T-helper 22 cell (primary cell): ENCODE results near the gene HERC3.

Experiments
- DNase-seq: peaks from one replicate; pipeline ENCODE4 v3.0.0-alpha.2; 2020; ENCODE audit warnings: low read depth

The HERC3 gene

GRCh38 chr4:88591787-88592599, at the start of gene HERC3:
HERC3 (plus strand) TSS chr4:88592480; CDS start chr4:88605824, 13,344 bp downstream.
- DNase-seq, result peak; percentile 81

DNA sequence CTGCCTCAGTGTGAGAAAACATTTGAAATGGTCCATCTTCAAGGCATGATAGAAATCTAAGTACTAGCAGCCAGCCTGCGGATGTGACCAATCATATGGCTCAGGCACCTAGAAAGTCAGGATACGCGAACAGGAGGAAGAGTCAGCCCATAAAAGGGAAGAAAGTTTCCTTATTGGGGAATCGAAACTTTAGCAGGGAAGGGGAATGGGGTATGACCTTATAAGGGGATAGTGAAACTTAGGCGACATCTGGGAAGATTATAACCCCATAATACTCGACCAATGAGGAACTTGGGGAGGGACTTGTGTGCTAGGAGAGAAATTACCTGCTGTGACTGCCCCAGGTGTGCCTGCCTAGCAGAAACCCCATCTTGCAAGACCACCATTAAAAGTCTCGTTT, 42.5 kb upstream of the HERC3 start:
- no peak for DNase-seq

DNA sequence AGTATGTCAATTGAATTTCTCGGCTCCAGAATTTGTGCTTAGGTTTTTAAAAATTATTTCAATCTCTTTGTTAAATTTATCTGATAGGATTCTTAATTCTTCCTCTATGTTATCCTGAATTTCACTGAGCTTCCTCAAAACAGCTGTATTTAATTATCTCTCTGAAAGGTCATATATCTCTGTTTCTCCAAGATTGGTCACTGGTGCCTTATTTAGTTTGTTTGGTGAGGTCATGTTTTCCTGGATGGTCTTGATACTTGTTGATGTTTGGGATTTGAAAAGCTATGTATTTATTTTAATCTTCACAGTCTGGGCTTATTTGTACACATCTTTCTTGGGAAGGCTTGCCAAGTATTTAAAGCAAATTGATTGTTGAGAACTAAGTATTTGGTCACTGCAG, 24.7 kb upstream of the HERC3 start:
- no peak for DNase-seq

DNA sequence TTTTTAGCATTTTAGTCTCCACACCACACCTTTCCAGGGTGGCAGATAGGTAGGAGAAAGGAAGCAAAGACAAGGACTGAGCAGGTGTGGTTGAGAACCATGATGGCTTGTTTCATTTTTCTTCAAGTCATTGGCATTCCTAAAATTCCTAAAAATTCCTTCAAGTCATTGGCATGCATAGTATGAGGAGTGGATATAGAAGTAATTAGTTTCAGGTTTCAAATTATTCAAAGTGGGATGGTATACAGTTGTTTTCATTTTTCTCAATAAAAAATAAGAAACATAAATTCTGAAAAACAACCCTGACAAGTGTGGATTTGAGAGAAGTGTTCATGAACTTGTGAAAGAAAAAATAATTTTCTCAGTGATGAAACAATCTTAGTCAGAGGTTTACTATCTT, 22.3 kb upstream of the HERC3 start:
- DNase-seq, result no peak

DNA sequence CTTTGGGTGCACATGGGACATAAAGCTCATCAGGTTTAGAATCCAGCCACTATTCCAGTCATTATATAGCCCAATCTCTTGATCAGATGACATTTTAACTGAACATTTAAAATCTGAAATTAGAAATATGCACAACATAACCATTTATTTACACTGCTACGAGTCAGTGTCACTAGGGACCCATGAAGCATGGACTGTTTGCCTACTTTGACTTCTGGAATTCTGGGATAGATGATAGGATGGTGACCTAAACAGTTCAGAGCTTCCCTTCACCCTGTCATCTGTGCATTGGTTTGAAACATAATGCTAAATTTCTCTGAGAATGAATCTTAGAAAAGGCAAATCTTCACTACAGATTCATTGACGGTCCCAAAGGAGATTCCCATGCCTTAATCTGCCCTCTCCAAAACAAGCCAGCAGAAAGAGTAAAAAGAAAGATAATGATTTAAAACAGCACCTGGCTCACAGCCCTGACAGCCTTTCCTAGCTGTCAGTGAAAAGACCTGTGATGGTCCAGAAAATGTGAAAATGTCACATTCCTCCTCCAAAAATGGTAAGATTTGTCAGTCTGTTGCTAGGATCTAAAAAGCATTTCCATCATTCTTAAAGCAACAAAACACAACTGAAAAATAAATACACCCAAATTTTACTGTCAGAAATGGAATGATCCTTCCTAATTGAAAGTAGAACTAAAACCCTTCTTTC, 18.9 kb upstream of the HERC3 start:
- no peak for DNase-seq

DNA sequence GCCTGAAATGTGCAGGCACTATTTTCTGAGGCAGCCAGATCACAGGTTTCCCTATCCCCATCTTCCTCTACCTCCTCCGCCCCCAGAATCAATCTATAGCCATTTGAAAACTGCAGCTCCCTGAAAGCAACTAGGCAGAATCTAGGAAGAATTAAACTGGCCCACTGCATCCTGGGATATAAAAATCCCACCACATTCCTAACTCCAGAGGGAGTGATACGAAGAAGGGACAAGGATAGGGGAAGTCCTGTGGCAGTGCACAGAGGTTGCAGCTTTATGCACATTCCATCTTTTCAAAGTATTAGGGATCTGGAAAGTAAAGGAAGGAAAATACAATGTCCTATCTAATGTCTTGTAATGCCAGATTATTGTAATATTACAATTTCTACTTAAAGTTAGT, 18.3 kb upstream of the HERC3 start:
- DNase-seq, result no peak

DNA sequence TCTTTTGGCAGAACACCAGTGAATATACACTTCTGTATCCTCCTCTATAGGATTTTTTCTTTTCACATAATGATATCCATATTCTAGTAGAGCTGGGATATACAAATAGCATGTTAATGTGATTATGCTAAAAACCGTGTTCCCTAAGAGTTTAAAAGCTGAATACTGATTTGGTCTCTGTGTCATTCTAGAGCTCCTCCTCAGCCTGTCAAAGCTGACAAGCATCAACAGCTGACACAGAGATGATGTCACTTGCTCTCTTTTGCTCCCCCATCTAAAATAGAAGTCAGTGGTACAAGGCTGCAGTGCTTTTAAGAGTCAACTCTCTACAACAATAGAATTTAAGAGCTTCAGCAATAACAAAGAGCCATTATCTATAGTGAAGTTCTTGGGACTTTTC, 17.1 kb upstream of the HERC3 start:
- no peak for DNase-seq

GRCh38 chr4:88582493-88582892, 9.8 kb upstream of the HERC3 start:
- DNase-seq, result no peak

DNA sequence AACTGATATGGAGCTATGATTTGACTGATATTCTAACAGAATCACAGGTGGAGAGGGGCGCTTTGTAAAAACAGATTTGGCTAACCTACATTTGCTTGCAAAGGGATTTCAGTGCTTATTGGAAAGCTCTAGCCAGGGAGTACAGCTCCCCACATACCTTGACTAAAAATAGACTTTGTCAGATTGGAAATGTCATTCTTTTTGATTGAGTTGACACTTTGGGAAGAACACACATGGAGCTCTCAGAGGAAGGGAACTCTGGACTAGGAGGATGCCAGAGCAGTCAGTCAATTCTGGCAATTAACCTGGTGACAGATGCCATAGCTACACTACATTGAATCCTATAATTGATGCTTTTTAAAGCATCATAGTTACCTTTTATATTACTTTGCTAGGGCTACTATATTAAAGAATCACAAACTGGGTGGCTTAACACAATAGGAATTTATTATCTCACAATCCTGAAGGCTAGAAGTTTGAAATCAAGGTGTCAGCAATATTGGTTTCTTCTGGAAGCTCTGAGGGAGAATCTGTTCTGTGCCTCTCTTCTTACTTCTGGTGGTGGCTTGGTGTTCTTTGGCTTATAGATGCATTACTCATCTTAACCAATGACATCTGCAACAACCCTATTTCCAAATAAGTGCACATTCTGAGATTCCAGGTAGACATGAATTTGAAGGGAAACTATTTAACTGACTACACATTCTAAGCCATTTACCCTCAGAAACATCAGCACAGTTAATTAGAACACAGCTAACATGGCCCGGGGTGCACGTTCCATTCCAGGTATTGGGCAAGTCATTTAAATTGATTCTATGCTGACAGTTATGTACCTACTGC, 8.4 kb upstream of the HERC3 start:
- no peak for DNase-seq

DNA sequence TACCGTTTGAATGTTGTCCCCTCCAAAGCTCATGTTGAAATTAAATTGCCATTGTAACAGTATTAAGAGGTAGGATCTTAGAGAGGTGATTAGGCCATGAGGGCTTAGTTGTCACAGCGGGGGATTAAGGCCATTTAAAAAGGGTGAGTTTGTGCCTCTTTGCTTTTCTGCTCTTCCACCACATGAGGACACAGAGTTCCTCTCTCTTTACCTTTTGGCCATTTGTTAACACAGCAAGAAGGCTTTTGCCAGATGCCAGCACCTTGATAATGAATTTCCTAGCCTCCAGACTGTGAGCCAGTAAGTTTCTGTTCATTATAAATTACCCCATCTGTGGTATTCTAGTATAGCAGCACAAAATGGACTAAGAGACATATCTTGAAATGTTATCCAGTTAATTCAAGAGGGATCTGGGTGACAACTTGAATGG, 7.8 kb upstream of the HERC3 start:
- DNase-seq, result no peak

GRCh38 chr4:88585917-88586316, 6.4 kb upstream of the HERC3 start:
- no peak for DNase-seq

- DNase-seq, result no peak
Observed at GRCh38 chr4:88587306-88587705, 5.0 kb upstream of the HERC3 start.

GRCh38 chr4:88592600-88593448, 544 bp downstream of the HERC3 start:
- peak; percentile 78 for DNase-seq

DNA sequence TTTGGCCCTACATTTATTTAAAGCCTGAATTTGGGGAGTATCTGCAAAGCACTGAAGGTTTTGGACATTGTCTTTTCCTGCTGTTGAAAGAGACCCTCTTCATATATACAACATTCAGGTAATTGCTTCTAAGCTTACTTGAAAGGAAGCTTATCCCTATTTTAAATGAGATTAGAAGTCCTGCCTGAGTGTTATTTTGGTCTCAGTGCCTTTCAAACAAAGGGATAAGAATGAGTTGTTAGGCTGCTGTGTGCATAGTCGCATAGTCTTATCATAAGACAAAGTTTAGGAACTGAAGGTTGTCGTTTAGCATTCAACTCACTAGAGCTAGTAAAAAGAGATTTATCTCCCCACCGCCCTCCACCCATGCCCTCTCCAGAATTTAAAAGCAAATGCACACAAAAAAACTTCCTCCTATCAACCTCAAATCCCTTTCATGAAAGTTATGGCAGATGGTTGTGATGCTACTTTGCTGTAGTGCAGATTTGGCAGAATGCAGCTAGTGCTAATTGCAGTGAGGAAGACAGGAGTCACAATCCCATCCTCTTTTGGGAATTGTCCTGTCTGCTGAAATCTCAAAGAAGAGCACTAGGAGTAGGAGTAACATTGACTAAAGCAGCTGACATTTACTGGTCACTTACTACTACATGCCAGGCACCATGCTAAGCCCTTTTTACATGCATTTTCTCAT, 5.8 kb downstream of the HERC3 start:
- no peak for DNase-seq

DNA sequence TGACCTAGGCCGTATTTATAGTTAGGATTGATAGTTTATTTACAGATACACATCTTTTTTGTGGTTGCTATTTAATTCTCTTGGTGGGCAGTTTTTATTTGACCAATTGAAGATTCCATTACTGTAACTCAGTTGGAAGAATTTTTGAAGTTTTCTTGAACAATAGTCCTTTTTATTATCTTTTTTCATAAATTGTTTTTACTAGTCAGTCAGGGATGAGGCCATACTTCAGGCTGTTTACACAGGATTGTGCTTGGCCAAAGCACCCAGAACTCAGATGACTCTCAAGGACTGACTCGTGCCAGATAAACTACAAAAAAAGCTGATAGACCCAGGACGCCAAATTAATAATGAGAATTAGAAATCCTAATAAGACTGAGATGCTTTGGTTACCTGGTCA, 7.0 kb downstream of the HERC3 start:
- DNase-seq, result no peak

DNA sequence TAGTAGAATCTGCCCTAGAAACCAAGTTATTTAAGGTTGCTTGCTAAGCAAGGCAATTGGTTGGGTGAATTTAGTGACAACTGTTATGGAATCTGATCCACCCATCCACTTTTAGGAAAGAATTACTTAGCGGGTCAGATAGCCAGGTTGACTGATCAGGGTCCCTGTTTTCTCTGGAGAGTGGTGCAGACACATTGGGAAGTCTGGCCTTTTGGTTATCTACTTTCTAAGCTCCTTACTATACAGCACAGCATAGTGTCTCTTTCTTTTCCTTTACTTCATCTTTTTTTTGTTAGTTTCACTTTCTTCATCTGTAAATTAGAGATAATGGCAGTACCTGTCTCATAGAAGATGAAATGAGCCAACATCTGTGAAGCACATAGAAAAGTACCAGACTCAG, 7.4 kb downstream of the HERC3 start:
- no peak for DNase-seq

DNA sequence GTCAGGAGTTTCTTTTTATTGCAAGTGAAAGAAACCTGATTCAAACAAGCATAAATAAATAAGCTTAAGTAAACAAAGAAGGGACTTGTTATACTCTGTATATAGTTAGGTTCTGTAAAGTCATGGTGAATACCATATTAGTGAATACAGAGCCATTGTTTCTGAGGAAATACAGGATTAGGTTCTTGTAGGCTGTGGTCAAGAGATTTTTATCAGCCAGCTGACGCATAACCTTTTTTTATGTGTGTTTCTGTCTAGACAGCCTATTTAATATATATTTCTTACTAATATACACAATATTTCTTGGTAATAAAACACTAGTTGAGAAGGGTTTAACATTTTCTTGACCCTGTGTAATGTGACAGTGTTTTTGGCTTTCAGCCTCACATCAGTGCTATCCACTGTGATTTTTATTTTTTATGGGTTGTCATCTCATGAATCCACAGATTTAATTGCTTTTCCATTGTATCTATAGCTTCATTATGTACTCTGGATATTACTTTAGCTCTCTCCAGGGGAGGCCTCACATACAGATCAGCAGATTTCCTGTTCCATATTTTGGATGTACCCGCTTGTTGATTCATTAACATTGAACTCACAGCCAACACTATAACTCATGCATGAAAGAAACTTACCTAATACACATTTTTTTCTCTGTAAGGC, 8.0 kb downstream of the HERC3 start:
- no peak for DNase-seq

DNA sequence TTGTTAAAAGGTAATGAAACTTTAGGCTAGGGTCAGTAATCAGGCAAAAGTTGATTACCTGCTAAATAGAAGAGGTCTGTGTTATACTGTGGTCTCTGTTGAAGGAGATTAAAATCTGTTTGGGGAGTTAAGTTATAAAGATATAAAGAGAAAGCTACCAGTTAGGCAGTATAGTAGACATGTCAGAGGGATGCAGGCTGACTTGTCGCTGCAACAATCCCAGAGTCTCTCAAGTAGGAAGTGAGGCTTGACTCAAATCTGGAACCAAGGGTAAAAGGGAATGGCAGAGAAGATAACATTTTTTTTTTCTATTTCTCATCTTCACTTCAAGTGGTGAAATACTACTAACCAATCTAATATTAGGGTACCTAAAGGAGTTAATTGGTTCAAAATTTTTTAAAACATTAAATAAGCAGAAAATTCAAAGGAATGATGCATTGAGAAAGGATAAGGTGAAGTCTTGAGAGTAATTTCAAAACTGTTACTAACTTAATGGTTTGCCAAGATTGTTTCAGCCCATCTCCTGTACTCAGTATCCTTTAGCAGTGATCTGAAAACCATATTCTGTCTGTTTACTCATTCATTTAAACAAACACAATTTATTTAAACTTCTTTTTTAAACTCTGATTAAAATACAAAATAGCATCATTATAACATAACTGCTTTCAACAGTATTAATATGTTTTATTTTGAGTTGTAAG, 12.8 kb downstream of the HERC3 start:
- DNase-seq, result no peak

GRCh38 chr4:88605736-88606135, 13.5 kb downstream of the HERC3 start:
- peak; percentile 38 for DNase-seq

DNA sequence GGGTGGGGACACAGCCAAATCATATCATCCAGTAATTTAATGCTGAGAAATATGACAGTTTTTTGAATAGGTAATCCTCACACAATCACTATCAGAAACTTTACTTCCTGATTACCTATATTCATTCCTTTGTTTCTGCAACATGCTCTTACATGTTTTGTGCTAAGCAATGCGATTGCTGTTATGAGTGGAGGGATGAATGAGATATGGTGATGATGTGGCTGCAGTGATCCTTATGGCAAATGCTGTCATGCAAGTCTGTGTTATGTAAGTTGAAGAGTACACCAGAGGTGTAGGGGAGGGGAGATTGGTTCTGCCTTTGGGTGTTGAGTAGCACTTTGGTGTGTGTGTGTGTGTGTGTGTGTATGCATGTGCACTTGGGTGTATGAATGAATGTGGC, 14.6 kb downstream of the HERC3 start:
- DNase-seq, result no peak
